HEK293 (cell line): Measurements from ENCODE around the gene GDPD5.
A peak's percentile ranks its signal among the peaks of the same experiment; 100 is the strongest.

Source experiments
- CTCF ChIA-PET: fragments of 350-600 bp; formaldehyde crosslinking; extraction: SDS; loops from one replicate; lab custom pipeline; 2021; ENCODE audit warnings: antibody characterized with exemption; lab: Yijun Ruan, JAX
- POLR2A ChIA-PET: fragments of 300-600 bp; formaldehyde crosslinking; extraction: SDS; loops from one replicate; lab custom pipeline; 2020; ENCODE audit warnings: antibody characterized with exemption, inconsistent platforms; lab: Yijun Ruan, JAX
- H3K27ac ChIP-seq: fragments of 200-500 bp; sonication (Bioruptor generic); 2 replicates; pipeline ENCODE4 v1.5.1; 2014; ENCODE audit warnings: low read depth, low read length, control low read depth, inconsistent platforms; ENCODE audit errors: extremely low read depth
- H3K36me3 ChIP-seq, 2 experiments: fragments of 200-500 bp in 1 of 2; sonication (Bioruptor generic) in 1 of 2; 1 replicate in 1 of 2; 2 replicates in 1 of 2; pipeline ENCODE4 v1.5.1; 2014 to 2017; ENCODE audit warnings: inconsistent platforms in 2 of 2, low read length in 2 of 2; ENCODE audit not compliant: control insufficient read depth in 2 of 2, insufficient read depth in 1 of 2
- H3K4me1 ChIP-seq: fragments of 200-500 bp; sonication (Bioruptor generic); 2 replicates; pipeline ENCODE4 v1.5.1; 2014; ENCODE audit warnings: mild to moderate bottlenecking, low read length, inconsistent platforms; ENCODE audit not compliant: control insufficient read depth, insufficient read depth
- H3K4me3 ChIP-seq: 2 replicates; pipeline ENCODE4 v1.5.1; 2011; ENCODE audit warnings: low read depth, mild to moderate bottlenecking, control low read depth, low read length, moderate library complexity
- H3K9me3 ChIP-seq: fragments of 200-500 bp; sonication (Bioruptor generic); 2 replicates; pipeline ENCODE4 v1.5.1; 2014; ENCODE audit warnings: low read depth, low read length, inconsistent platforms; ENCODE audit not compliant: control insufficient read depth, insufficient read depth
- KLF1 ChIP-seq: fragments of 450-650 bp; formaldehyde crosslinking; IDR thresholded peaks from 2 replicates; pipeline ENCODE4 v1.5.1; 2016; ENCODE audit warnings: missing biosample characterization, missing genetic modification characterization
- PRDM10 ChIP-seq: fragments of 450-650 bp; formaldehyde crosslinking; IDR thresholded peaks from 2 replicates; pipeline ENCODE4 v1.5.1; 2016; ENCODE audit warnings: missing biosample characterization, missing genetic modification characterization
- PRDM6 ChIP-seq: fragments of 450-650 bp; formaldehyde crosslinking; IDR thresholded peaks from 2 replicates; pipeline ENCODE4 v1.5.1; 2017; ENCODE audit warnings: missing biosample characterization, missing genetic modification characterization
- REPIN1 ChIP-seq: fragments of 450-650 bp; formaldehyde crosslinking; IDR thresholded peaks from 2 replicates; pipeline ENCODE4 v1.5.1; 2017; ENCODE audit warnings: missing biosample characterization, missing genetic modification characterization, low read depth
- TSHZ1 ChIP-seq: fragments of 450-650 bp; formaldehyde crosslinking; IDR thresholded peaks from 2 replicates; pipeline ENCODE4 v1.5.1; 2016; ENCODE audit warnings: missing biosample characterization, missing genetic modification characterization, borderline replicate concordance
- YY2 ChIP-seq: fragments of 450-650 bp; formaldehyde crosslinking; IDR thresholded peaks from 2 replicates; pipeline ENCODE4 v1.5.1; 2016; ENCODE audit warnings: missing biosample characterization, missing genetic modification characterization
- ZNF23 ChIP-seq: fragments of 450-650 bp; formaldehyde crosslinking; IDR thresholded peaks from 2 replicates; pipeline ENCODE4 v1.5.1; 2016; ENCODE audit warnings: missing biosample characterization, missing genetic modification characterization, borderline replicate concordance
- ZNF239 ChIP-seq: fragments of 450-650 bp; formaldehyde crosslinking; IDR thresholded peaks from 2 replicates; pipeline ENCODE4 v1.5.1; 2016; ENCODE audit warnings: missing biosample characterization, missing genetic modification characterization
- ZNF335 ChIP-seq: fragments of 450-650 bp; formaldehyde crosslinking; conservative IDR thresholded peaks from 2 replicates; pipeline ENCODE4 v1.5.1; 2016; ENCODE audit warnings: missing biosample characterization, missing genetic modification characterization
- ZNF404 ChIP-seq: fragments of 450-650 bp; formaldehyde crosslinking; IDR thresholded peaks from 2 replicates; pipeline ENCODE4 v1.5.1; 2017; ENCODE audit warnings: missing biosample characterization, missing genetic modification characterization
- ZNF555 ChIP-seq: fragments of 450-650 bp; formaldehyde crosslinking; conservative IDR thresholded peaks from 2 replicates; pipeline ENCODE4 v1.5.1; 2017; ENCODE audit warnings: missing biosample characterization, mild to moderate bottlenecking, missing genetic modification characterization, inconsistent platforms
- ZNF585B ChIP-seq: fragments of 450-650 bp; formaldehyde crosslinking; IDR thresholded peaks from 2 replicates; pipeline ENCODE4 v1.5.1; 2016; ENCODE audit warnings: missing biosample characterization, missing genetic modification characterization
- ZNF664 ChIP-seq: fragments of 450-650 bp; formaldehyde crosslinking; IDR thresholded peaks from 2 replicates; pipeline ENCODE4 v1.5.1; 2016; ENCODE audit warnings: missing biosample characterization, missing genetic modification characterization
- ZNF768 ChIP-seq: fragments of 450-650 bp; formaldehyde crosslinking; IDR thresholded peaks from 2 replicates; pipeline ENCODE4 v1.5.1; 2018; ENCODE audit warnings: missing biosample characterization, mild to moderate bottlenecking, missing genetic modification characterization
- ZNF843 ChIP-seq: fragments of 450-650 bp; formaldehyde crosslinking; IDR thresholded peaks from 2 replicates; pipeline ENCODE4 v1.5.1; 2016; ENCODE audit warnings: missing biosample characterization, missing genetic modification characterization

Gene GDPD5

GRCh38 chr11:75560644-75561043 is 34.9 kb upstream of the GDPD5 start:
- Histone ChIP-seq H3K27ac (no peak overlapping the region), H3K9me3 (no peaks in the 10 kb centered on the region), H3K36me3 (peaks cover 0 to 16% of the 10 kb centered on the region in 2 experiments; a peak in 1 of 3 replicates), H3K4me3 (no peak overlapping the region), H3K4me1 (no peaks in the 10 kb centered on the region)
- CTCF ChIA-PET = interaction anchor here (0.6 to 3.6 kb wide), 5 partner anchors 10 to 147 kb away, joined by 3 to 16 read pairs (median 4); no protein-coding TSS in a partner anchor
- POLR2A ChIA-PET = interaction anchor here (0.7 to 2.3 kb wide), 3 partner anchors 11 to 90 kb away, joined by 3 to 12 read pairs (median 3); no protein-coding TSS in a partner anchor
- TF ChIP-seq YY2 = no peak
- no peak for TF ChIP-seq TSHZ1 (tag by site-specific recombination)
- TF ChIP-seq PRDM10 (tag by site-specific recombination) = no peak
- no peak for TF ChIP-seq ZNF23
- no peak for TF ChIP-seq PRDM6 (tag by site-specific recombination)
- no peak for TF ChIP-seq ZNF335 (tag by site-specific recombination)
- no peak for TF ChIP-seq KLF1 (tag by site-specific recombination)
- no peak for TF ChIP-seq ZNF404

GRCh38 chr11:75558939-75559843 is 33.5 kb upstream of the GDPD5 start:
- ChIA-PET POLR2A (interaction anchor here (0.5 to 0.7 kb wide), 3 partner anchors 108 to 1774 kb away, joined by 3 to 4 read pairs (median 3); no protein-coding TSS in a partner anchor), CTCF (interaction anchor here (0.7 to 3.6 kb wide), 4 partner anchors 11 to 679 kb away, joined by 3 to 16 read pairs (median 6); no protein-coding TSS in a partner anchor)
- TF ChIP-seq ZNF239 (tag by site-specific recombination) = no peak
- TF ChIP-seq ZNF555 (tag by site-specific recombination) = no peak
- peak; percentile 88 for TF ChIP-seq PRDM10 (tag by site-specific recombination)
- TF ChIP-seq REPIN1 (tag by site-specific recombination) = no peak
- no peak for TF ChIP-seq ZNF664 (tag by site-specific recombination)
- no peak for TF ChIP-seq ZNF585B (tag by site-specific recombination)
- no peak for TF ChIP-seq ZNF843 (tag by site-specific recombination)
- TF ChIP-seq ZNF768 (tag by site-specific recombination) = peak; percentile 87
- Histone ChIP-seq H3K27ac (no peak overlapping the region), H3K4me3 (no peak overlapping the region), H3K36me3 (peaks cover 0 to 5% of the 10 kb centered on the region in 2 experiments; a peak in 1 of 3 replicates), H3K9me3 (no peaks in the 10 kb centered on the region), H3K4me1 (no peaks in the 10 kb centered on the region; the same call in 1 of the 2 replicates)
